SHP77 treated with DMSO at 0.1 percent for 48 hours (cell line): ENCODE measurements around the gene RGS7.
"Not testable (repeated sequence)": the region's sequence is repeated elsewhere in the genome, so short reads cannot be mapped to it uniquely, and the experiment has no call there.

Experiments
- DNase-seq: peaks from one replicate; lab custom pipeline; 2025; lab: John Stamatoyannopoulos, UW

RGS7 gene

GRCh38 chr1:241212628-241213027 lies 144.4 kb downstream of the RGS7 start:
- DNase-seq = no peak

- DNase-seq = no peak
Observed at GRCh38 chr1:241208910-241209379, 148.1 kb downstream of the RGS7 start.

GRCh38 chr1:241203817-241204216 lies 153.2 kb downstream of the RGS7 start:
- DNase-seq = no peak

GRCh38 chr1:241202401-241202800 lies 154.6 kb downstream of the RGS7 start:
- DNase-seq = no peak

GRCh38 chr1:241186716-241187115 lies 170.3 kb downstream of the RGS7 start:
- DNase-seq = no peak

GRCh38 chr1:241181971-241182370 lies 175.0 kb downstream of the RGS7 start:
- no peak for DNase-seq

- no peak for DNase-seq
Observed at GRCh38 chr1:241181471-241181870, 175.5 kb downstream of the RGS7 start.

- DNase-seq = no peak
Observed at GRCh38 chr1:241180569-241180968, 176.4 kb downstream of the RGS7 start.

- no peak for DNase-seq
Observed at GRCh38 chr1:241177660-241178059, 179.3 kb downstream of the RGS7 start.

GRCh38 chr1:241172486-241172885 lies 184.5 kb downstream of the RGS7 start:
- DNase-seq = no peak

- DNase-seq = no peak
Observed at GRCh38 chr1:241171991-241172390, 185.0 kb downstream of the RGS7 start.

GRCh38 chr1:241167121-241167630 lies 189.8 kb downstream of the RGS7 start:
- peak; percentile 77 for DNase-seq

GRCh38 chr1:241166625-241167024 lies 190.4 kb downstream of the RGS7 start:
- no peak for DNase-seq

GRCh38 chr1:241165256-241165655 lies 191.7 kb downstream of the RGS7 start:
- DNase-seq = not testable (repeated sequence)

- DNase-seq = no peak
Observed at GRCh38 chr1:241163363-241163762, 193.6 kb downstream of the RGS7 start.

- no peak for DNase-seq
Observed at GRCh38 chr1:241161188-241161689, 195.8 kb downstream of the RGS7 start.

GRCh38 chr1:241157435-241157834 lies 199.6 kb downstream of the RGS7 start:
- DNase-seq = no peak

GRCh38 chr1:241156231-241156965 lies 200.6 kb downstream of the RGS7 start:
- DNase-seq = peak; percentile 21

- DNase-seq = no peak
Observed at GRCh38 chr1:241145881-241146280, 211.1 kb downstream of the RGS7 start.

- DNase-seq = no peak
Observed at GRCh38 chr1:241143765-241144442, 213.1 kb downstream of the RGS7 start.

GRCh38 chr1:241142493-241142892 lies 214.5 kb downstream of the RGS7 start:
- no peak for DNase-seq

- DNase-seq = not testable (repeated sequence)
Observed at GRCh38 chr1:241141646-241142045, 215.4 kb downstream of the RGS7 start.

- no peak for DNase-seq
Observed at GRCh38 chr1:241140670-241141069, 216.3 kb downstream of the RGS7 start.
